DMS79 treated with DMSO at 0.1 percent for 48 hours (cell line): ENCODE measurements around the gene RABGAP1L.
"Not testable (repeated sequence)": the region's sequence is repeated elsewhere in the genome, so short reads cannot be mapped to it uniquely, and the experiment has no call there.

Source experiments
- DNase-seq: peaks from one replicate; lab custom pipeline; 2025; lab: John Stamatoyannopoulos, UW

RABGAP1L gene

GRCh38 chr1:174998569-174999215 lies 839.4 kb downstream of the RABGAP1L start:
- peak; percentile 89 for DNase-seq

GRCh38 chr1:174999216-174999935 lies 840.1 kb downstream of the RABGAP1L start:
- peak; percentile 97 for DNase-seq

- peak; percentile 21 for DNase-seq
Observed at GRCh38 chr1:174999936-175000696, 840.8 kb downstream of the RABGAP1L start, which contains the start of gene CACYBP. CACYBP (plus strand) TSS chr1:174999947; CDS start chr1:175000181, 234 bp downstream.

- no peak for DNase-seq
Observed at GRCh38 chr1:175000697-175001187, 841.4 kb downstream of the RABGAP1L start.

GRCh38 chr1:175002910-175003517 lies 843.7 kb downstream of the RABGAP1L start:
- DNase-seq, result no peak

- no peak for DNase-seq
Observed at GRCh38 chr1:175003521-175003920, 844.2 kb downstream of the RABGAP1L start.

- DNase-seq, result no peak
Observed at GRCh38 chr1:175005085-175005783, 845.9 kb downstream of the RABGAP1L start.

- no peak for DNase-seq
Observed at GRCh38 chr1:175009532-175009931, 850.2 kb downstream of the RABGAP1L start.

- DNase-seq, result no peak
Observed at GRCh38 chr1:175013445-175013844, 854.1 kb downstream of the RABGAP1L start.

- no peak for DNase-seq
Observed at GRCh38 chr1:175015243-175015642, 855.9 kb downstream of the RABGAP1L start.

- DNase-seq, result no peak
Observed at GRCh38 chr1:175019524-175019923, 860.2 kb downstream of the RABGAP1L start.

GRCh38 chr1:175023043-175023921 lies 864.0 kb downstream of the RABGAP1L start, which contains the start of gene MRPS14:
MRPS14 (minus strand) TSS chr1:175023425; CDS start chr1:175023408, 17 bp downstream.
- DNase-seq, result peak; percentile 95

- DNase-seq, result not testable (repeated sequence)
Observed at GRCh38 chr1:175023922-175024242, 864.6 kb downstream of the RABGAP1L start.

- no peak for DNase-seq
Observed at GRCh38 chr1:175024773-175025172, 865.5 kb downstream of the RABGAP1L start.

GRCh38 chr1:175033953-175034352 lies 874.6 kb downstream of the RABGAP1L start:
- no peak for DNase-seq

- no peak for DNase-seq
Observed at GRCh38 chr1:175034775-175035174, 875.5 kb downstream of the RABGAP1L start.

- DNase-seq, result no peak
Observed at GRCh38 chr1:175035865-175036264, 876.5 kb downstream of the RABGAP1L start.

- no peak for DNase-seq
Observed at GRCh38 chr1:175036476-175036875, 877.2 kb downstream of the RABGAP1L start.

GRCh38 chr1:175037416-175037815 lies 878.1 kb downstream of the RABGAP1L start:
- DNase-seq, result no peak

GRCh38 chr1:175040324-175040879 lies 881.1 kb downstream of the RABGAP1L start:
- DNase-seq, result no peak
